Stimulated activated CD8-positive, alpha-beta memory T cell treated with anti-CD3 and anti-CD28 coated beads, Interleukin-12 subunit alpha, Interleukin-12 subunit beta, amount 100 ng/mL, for 1 hour (primary cell): ENCODE measurements around the gene FGD2.
"Not testable (repeated sequence)": the region's sequence is repeated elsewhere in the genome, so short reads cannot be mapped to it uniquely, and the experiment has no call there.

Experiments
- DNase-seq: peaks from one replicate; pipeline ENCODE4 v3.0.0-alpha.2; 2020; ENCODE audit warnings: low read depth

Gene FGD2

DNA sequence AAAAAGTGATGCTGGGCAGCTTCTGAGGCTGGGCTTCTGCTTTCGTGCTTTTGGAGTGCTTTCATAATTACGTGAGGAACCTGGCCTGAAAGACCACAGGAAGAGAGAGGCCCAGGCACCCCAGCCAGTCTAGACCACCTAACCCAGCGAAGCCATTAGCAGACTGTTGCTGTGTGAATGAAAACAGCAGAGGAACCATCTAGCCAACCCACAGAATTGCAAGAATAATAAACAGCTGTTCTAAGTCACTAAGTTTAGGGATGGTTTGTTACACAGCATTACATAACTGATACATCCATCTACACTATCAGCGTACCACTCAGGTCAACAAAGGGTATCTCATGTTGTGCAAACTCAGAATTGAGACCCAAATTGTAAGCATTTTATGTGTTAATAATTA is 34.5 kb downstream of the FGD2 start:
- no peak for DNase-seq

- DNase-seq: no peak
Measured at GRCh38 chr6:37041521-37041920, 36.1 kb downstream of the FGD2 start.

GRCh38 chr6:37042150-37042549 is 36.7 kb downstream of the FGD2 start:
- DNase-seq: no peak

- not testable (repeated sequence) for DNase-seq
Measured at GRCh38 chr6:37043091-37043490, 37.6 kb downstream of the FGD2 start.

GRCh38 chr6:37047346-37047688 is 41.9 kb downstream of the FGD2 start:
- DNase-seq: no peak

DNA sequence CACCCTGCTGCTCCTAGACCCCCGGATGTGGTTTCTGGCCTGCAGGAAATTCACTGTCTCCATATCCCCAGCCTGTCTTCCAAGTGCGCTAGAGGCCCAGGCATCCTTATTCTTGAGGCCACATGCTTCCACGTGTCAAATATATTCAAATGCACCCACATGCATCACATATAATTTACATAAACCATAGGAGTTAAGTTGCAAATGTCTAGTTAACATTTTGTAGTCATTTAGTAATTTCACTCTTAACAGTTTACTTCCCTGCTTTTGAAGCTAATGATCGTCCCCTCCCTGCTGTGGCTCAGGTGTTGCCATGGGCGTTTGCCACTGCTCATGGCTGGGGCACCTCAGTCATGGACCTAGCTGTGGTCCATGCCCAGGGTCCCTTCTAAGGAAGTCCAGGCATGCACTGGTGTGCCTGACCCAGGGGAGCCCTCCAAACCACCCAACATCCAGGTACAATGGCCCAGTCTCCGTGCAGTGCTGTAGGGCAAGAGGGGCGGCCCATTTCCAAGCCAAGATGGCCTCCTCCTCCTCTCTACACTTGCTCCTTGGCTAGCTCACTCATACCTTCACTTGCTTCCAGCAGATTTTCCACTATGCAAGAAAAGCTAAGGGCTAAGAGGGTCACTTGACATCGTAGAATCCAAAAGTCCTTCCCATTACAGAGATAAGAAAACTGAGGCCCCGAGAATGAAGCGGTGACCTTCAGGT is 42.4 kb downstream of the FGD2 start:
- DNase-seq: no peak

DNA sequence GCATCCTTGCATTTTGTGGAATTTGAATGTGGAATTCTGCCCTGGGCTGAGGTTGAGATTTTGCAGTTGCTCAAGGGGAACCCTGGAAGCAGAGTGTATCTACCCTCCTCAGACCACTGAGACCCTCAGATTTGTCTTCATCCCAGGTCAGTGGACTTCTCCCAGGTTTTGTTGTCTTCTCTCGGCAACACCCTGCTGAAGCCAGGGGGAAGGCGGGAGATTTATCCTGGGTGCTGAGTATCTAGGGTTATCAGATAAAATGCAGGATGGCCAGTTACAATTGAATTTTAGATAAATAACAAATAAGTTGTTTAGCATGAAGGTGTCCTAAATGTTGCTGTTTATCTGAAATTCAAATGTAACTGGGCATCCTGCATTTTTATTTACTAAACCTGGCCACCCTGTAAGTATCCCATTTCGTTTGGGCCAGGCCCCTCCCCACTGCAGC is 43.0 kb downstream of the FGD2 start:
- no peak for DNase-seq

DNA sequence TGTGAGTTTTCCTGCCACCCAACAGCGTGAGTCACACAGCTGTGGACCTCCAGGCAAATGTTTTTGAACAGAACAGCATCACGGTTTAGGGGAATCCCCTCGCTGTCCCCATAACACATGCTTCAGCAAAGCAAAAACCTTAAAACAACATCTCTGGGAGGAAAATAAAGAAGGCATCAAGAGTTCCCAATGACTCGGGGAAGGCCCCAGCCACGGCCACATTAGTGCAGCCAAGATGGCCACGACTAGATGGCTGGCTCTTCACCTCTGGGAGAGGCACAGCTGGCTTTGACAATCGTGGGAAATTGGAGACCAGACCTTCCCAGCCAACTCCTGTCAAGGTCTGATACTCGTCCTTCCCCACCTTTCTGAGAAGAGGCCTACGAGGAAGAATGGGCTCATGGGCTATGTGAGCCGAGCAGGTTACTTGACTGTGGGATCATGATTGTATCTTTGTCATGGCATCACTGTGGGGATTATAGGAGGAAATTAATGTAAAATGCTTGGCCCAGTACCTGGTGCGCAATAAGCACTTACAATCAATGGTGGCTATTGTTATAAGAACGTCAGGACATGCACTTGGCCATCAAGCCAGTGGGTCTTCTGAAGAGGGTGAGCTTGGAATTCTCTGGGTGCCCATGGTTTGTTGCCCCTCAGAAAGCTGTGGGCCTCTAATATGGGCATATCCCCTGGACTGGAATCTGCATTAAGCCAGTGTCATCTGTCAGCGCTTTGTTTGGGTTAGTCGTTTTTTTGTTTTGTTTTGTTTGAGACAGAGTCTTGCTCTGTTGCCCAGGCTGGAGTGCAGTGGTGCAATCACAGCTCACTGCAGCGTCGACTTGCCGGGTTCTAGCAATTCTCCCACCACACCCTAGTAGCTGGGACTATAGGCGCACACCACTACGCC is 43.6 kb downstream of the FGD2 start:
- peak; percentile 54 for DNase-seq

DNA sequence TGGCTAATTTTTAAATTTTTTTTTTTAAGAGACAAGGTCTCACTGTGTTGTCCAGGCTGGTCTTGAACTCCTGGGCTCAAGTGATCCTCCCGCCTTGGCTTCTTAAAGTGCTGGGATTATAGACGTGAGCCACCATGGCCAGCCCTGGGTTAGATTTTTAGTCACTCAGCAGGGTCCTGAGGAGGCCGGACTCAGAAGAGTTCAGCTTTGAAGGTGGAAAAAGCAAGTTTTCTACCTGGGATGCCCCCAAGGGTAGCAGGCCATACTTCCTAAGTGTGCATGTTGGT is 44.2 kb downstream of the FGD2 start:
- no peak for DNase-seq

- DNase-seq: no peak
Measured at GRCh38 chr6:37050045-37050853, 44.8 kb downstream of the FGD2 start.

GRCh38 chr6:37050854-37051137 is 45.3 kb downstream of the FGD2 start:
- no peak for DNase-seq

DNA sequence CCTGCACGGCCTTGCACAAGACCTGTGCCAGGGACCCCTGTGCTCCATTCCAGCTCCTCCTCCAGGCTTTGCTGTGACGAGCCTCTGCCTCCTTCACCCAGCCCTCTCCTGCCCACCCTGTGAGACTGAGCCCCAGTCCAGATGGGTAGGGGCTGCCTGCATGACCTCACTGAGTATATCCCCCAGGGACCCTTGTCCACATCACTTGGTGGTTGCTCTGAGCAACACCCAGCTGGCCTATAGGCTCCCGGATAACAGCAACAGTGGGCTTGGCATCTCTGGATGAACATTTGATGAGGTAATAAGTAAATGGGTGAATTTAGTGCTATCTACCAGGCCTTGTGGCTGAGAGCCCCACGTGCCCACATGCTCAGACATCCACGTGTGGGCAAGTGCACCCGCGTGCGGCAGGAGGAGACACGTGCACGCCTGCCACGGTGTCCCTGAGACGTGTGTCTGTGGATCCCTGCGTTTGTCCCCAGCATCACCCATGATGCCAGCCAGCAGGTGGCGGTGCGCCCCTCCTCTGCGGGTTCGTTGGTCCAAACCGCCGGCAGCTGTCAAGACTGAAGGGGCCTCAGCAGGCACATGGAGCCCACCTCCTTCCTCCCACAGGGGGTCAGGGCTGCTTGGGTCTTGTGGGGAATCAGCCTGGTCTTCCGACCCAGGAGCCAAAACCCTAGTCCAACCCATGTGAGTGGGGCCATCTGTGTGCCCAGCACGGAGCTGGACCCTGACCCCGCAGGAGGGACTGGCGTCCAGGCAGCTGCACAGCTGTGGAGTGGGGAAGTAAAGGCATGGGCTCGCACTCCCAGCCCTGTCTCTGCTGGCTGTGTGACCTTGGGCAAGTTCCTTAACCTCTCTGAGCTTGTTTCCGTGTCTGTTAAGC is 45.9 kb downstream of the FGD2 start:
- DNase-seq: peak; percentile 80

GRCh38 chr6:37052027-37052628 is 46.7 kb downstream of the FGD2 start:
- DNase-seq: no peak

- DNase-seq: no peak
Measured at GRCh38 chr6:37053683-37054082, 48.2 kb downstream of the FGD2 start.

DNA sequence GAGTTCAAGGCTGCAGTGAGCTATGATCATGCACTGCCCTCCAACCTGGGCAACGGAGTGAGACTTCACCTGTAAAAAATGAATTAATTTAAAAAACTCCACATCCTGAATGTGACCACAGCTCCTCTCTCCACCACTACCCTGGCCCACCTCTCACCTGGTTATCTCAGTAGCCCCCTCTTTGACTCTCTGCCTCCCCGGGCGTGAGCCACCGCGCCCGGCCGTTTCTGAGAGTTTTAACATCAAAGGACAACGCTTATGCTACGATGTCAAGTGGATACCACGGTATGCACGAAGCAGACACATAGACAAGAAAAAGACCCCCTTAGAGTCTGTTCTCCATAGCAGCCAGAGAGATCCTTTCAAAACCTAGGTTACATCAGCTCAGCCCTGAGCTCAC is 48.7 kb downstream of the FGD2 start:
- DNase-seq: no peak

- DNase-seq: no peak
Measured at GRCh38 chr6:37054580-37054979, 49.1 kb downstream of the FGD2 start.

- no peak for DNase-seq
Measured at GRCh38 chr6:37056112-37056403, 50.6 kb downstream of the FGD2 start.

DNA sequence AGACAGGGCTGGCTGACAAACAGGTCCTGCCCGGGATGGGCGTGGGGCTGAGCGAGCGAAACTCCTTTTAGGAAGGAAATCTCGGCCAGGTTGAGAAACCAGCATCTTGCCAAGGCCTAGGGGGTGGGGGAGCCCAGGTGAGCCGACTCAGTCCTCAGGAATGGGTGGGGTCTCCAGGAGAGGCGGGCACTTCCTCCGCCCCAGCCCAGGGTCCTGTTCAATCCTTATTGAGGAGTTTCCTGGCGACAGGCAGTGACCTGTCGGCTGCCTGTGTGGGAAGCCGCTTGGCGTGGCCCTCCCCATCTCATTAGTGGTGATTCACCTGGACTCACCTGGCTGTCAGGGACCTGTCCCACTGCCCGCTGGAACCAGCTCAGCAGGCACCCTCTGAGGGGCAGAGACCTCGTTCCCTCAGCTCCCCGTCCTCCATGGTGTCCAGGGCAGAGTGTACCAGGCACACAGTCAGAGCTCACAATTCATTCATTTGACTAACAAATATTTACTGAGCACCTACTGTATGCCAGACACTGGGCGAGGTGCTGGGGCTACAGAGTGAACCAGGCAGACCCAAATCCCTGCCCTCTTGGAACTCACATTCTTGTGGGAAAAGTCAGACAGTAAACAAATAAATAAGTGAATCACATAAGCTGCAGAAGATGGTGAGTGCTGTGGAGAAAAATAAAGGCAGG is 51.1 kb downstream of the FGD2 start:
- no peak for DNase-seq

DNA sequence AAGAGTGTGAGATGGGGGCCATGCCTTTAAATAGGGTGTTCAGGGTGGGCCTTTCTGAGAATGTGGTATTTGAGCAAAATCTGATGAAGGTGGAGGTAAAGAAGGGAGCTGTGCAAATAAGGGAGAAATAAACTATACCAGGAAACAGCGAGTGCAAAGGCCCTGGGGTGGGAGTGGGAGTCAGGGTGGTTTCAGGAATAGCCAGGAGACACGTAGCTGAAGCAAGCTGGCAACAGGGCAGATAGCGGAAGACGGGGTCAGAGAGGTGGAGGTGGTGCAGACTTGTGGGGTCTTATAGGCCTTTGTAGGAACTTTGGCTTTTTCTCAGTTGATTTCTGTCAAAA is 51.6 kb downstream of the FGD2 start:
- no peak for DNase-seq

DNA sequence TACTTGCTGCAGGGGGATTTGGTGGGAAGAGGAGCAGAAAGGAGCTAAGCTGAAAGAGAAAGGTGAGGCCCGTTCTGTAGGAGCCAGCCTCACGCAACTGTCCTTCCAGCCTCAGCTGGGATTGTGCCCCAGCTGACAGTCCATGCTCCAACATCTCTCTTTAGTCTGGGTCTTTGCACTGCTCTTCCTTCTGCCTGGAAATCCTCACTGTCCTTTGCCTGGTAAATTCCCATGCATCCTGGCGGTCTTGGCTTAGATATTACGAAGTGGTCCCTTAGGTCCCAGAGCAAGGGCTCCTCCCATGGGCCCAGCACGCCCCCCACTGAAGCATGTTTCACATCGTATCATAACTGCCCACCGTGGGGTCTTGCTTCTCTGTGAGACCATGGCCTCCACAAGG is 52.2 kb downstream of the FGD2 start:
- DNase-seq: no peak

DNA sequence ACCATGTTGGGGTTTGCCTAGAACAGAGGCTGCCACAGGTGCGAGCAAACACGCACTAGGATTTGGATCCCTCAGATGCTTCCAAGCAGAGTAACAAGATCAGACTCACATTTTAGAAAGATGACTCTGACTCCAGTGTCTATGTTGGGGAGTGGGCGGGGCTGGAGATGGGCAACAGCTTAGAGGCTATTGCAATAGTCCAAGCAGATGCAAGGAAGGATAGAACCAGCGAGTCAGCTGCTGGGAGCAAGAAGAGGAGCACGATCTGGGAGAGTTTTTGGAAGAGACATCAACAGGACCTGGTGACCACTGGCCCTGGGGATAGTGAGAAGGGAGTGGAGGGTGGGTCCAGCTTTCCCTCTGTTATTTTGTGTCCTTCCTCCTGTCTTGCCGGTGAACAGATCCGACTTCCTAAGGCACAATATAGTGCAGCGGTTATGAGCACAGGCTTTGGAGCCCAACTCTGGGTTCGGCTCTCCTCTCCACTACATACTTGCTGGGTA is 52.7 kb downstream of the FGD2 start:
- DNase-seq: no peak
